ENCODE measurements around the gene ELL2. TPM values are rescaled to one million over a fixed set of nuclear protein-coding genes. Genes with fewer than 3 reads are reported as not detected.

ELL2 gene
- total RNA-seq, 2 donors from 2014 or later = 83.9 to 248 TPM

DNA sequence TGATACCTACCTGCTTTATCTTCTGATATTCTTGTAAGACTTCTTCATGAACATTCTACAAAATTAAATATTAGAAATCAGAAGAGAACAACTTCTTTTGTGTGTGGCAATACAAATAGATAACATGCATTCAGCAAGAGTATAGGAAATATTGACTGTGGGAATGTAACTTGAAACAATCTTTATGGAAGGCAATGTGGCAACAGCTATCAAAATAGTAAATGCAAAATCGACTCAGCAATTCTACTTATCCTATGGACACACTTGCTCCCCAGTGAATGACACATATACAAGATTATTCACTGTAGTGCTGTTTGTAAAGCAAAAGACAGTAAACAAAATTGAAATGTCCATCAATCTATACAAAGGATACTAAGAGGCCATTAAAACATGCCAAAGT is 72.6 kb downstream of the ELL2 start:
- H3K36me3 ChIP-seq = peaks cover 43% of the 10 kb centered on the region
- TF ChIP-seq, protein P1, sequence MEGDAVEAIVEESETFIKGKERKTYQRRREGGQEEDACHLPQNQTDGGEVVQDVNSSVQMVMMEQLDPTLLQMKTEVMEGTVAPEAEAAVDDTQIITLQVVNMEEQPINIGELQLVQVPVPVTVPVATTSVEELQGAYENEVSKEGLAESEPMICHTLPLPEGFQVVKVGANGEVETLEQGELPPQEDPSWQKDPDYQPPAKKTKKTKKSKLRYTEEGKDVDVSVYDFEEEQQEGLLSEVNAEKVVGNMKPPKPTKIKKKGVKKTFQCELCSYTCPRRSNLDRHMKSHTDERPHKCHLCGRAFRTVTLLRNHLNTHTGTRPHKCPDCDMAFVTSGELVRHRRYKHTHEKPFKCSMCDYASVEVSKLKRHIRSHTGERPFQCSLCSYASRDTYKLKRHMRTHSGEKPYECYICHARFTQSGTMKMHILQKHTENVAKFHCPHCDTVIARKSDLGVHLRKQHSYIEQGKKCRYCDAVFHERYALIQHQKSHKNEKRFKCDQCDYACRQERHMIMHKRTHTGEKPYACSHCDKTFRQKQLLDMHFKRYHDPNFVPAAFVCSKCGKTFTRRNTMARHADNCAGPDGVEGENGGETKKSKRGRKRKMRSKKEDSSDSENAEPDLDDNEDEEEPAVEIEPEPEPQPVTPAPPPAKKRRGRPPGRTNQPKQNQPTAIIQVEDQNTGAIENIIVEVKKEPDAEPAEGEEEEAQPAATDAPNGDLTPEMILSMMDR (IDR thresholded peaks at IDR 0.05) = no peak

DNA sequence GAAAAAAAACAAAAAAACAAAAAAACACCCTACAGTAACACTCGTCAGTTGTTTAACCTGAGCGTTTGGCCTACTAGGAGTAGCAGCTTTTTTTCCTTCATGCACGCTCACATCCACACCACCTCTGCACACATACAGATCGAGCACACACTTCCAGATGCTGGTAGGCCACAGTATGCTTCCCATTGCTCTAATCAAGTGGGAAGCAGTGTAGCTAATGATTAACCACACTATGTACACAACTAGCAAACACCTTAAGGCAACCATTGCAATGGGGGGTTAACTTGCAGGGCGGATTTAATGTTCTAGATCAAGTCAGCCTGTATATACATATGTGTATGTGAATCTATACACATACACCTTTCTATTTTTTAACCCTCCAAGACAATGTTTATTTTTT is 73.7 kb downstream of the ELL2 start:
- Histone ChIP-seq H3K9me3 (no peaks in the 10 kb centered on the region), H3K27me3 (replicated peaks; ENCODE audit: insufficient read depth) (no peaks in the 10 kb centered on the region), H3K27ac (no peak overlapping the region), H3K4me1 (ENCODE audit: control insufficient read depth in 1 of 2, low read depth in 2 of 2) (no peaks in the 10 kb centered on the region), H3K36me3 (peaks cover 39% of the 10 kb centered on the region), H3K4me3 (no peak overlapping the region)
- DNase-seq (ENCODE audit: low spot score) (no peak), ATAC-seq (ENCODE audit: insufficient number of reproducible peaks, low FRiP score, low read depth) (no peak)
- TF ChIP-seq, protein P1 (IDR thresholded peaks at IDR 0.05) = no peak

More for the DNA sequence above, 72.6 kb downstream of the ELL2 start:
- no peaks in the 10 kb centered on the region for H3K27me3 ChIP-seq (replicated peaks; ENCODE audit: insufficient read depth)
- no peak overlapping the region for H3K4me3 ChIP-seq
- H3K4me1 ChIP-seq (ENCODE audit: control insufficient read depth in 1 of 2, low read depth in 2 of 2) = no peaks in the 10 kb centered on the region
- H3K9me3 ChIP-seq = no peaks in the 10 kb centered on the region
- ATAC-seq (ENCODE audit: insufficient number of reproducible peaks, low FRiP score, low read depth) = no peak
- H3K27ac ChIP-seq = no peak overlapping the region
- DNase-seq (ENCODE audit: low spot score) = no peak

DNA sequence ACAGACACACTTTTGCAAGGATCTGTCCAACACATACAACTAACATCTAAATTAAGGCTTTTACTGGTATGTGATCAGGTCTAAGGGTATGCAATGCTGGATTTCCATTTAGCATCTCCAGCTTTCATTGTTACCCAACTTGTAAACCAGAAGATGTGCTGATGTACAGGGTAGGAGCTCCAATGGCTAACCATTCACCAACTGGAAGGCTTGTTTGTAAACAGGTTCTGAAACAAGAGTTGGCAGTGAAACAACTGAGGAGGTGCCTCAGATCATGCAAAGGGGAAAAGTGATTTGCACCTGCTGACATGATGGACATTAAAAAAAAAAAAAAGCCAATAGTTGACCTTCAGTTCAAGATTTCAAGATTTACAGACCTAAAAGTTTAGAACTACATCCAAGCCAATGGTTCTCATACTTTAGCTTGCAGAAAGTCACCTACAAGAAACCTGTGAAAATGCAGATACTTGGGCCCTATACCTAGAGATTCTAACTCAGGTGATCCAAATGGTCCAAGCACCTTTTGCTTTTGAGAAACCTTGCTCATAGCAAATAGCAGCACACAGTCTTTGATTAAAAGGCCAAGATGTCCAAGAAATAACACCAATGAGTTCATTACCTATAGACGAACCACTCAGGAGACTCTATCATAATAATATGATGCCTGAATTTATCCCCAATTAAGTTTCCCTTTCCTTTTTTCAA is 75.2 kb downstream of the ELL2 start:
- Histone ChIP-seq H3K36me3 (peaks cover 28% of the 10 kb centered on the region), H3K27me3 (replicated peaks; ENCODE audit: insufficient read depth) (no peaks in the 10 kb centered on the region), H3K4me1 (ENCODE audit: control insufficient read depth in 1 of 2, low read depth in 2 of 2) (peaks cover 6 to 8% of the 10 kb centered on the region in 2 donors), H3K4me3 (no peak overlapping the region), H3K9me3 (no peaks in the 10 kb centered on the region), H3K27ac (no peak overlapping the region)
- DNase-seq (ENCODE audit: low spot score) = no peak
- ATAC-seq (ENCODE audit: insufficient number of reproducible peaks, low FRiP score, low read depth) = no peak
- TF ChIP-seq, protein P1 (IDR thresholded peaks at IDR 0.05) = no peak

DNA sequence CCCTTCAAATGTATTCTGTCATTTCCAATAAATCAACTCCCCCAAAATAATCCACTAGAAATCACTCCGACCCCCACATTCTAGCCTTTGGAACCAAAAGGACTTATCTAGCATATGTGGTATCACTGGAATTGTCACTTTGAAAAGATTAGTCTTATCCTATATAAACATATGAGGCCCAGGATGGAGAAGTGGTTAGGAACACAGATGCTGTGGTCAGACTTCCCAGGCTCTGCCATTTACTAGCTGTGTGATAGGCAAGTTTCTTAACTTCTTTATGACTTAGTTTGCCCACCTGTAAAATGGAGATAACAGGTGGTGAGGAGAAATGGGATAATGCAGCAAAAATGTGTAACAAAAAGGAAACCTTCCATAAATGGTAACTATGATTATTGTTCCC is 77.1 kb downstream of the ELL2 start:
- no peaks in the 10 kb centered on the region for H3K9me3 ChIP-seq
- TF ChIP-seq, protein P1 (IDR thresholded peaks at IDR 0.05) = no peak
- no peak overlapping the region for H3K4me3 ChIP-seq
- no peak overlapping the region for H3K27ac ChIP-seq
- H3K36me3 ChIP-seq = peaks cover 16% of the 10 kb centered on the region
- H3K4me1 ChIP-seq (ENCODE audit: control insufficient read depth in 1 of 2, low read depth in 2 of 2) = peaks cover 6 to 9% of the 10 kb centered on the region in 2 donors
- no peak for ATAC-seq (ENCODE audit: insufficient number of reproducible peaks, low FRiP score, low read depth)
- H3K27me3 ChIP-seq (replicated peaks; ENCODE audit: insufficient read depth) = no peaks in the 10 kb centered on the region
- DNase-seq (ENCODE audit: low spot score) = no peak

DNA sequence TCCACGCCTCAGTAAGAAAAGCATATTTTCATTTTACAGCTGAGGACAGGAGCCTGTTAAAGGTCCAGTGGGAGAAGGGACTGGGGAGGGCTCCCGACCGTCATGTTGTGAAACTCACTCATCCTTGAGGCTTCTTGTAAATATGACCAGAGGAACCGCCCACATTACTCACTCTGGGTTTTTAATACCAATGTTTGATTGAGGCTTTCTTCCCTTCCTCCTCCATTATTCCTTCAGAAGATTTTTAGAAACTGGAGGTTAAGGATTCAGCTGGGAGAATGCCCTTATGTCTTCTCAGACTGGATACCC is 77.7 kb downstream of the ELL2 start:
- Histone ChIP-seq H3K27me3 (replicated peaks; ENCODE audit: insufficient read depth) (no peaks in the 10 kb centered on the region), H3K9me3 (no peaks in the 10 kb centered on the region), H3K27ac (no peak overlapping the region), H3K36me3 (peaks cover 11% of the 10 kb centered on the region), H3K4me3 (no peak overlapping the region), H3K4me1 (ENCODE audit: control insufficient read depth in 1 of 2, low read depth in 2 of 2) (peaks cover 6 to 9% of the 10 kb centered on the region in 2 donors)
- no peak for ATAC-seq (ENCODE audit: insufficient number of reproducible peaks, low FRiP score, low read depth)
- TF ChIP-seq, protein P1 (IDR thresholded peaks at IDR 0.05) = no peak
- DNase-seq (ENCODE audit: low spot score) = no peak
